Kidney glomerular epithelial cell (primary cell): ENCODE results near the gene ZC3H10.

ENCODE experiments used
- DNase-seq: peaks from one replicate; lab custom pipeline; 2025; lab: John Stamatoyannopoulos, UW

ZC3H10 gene

DNA sequence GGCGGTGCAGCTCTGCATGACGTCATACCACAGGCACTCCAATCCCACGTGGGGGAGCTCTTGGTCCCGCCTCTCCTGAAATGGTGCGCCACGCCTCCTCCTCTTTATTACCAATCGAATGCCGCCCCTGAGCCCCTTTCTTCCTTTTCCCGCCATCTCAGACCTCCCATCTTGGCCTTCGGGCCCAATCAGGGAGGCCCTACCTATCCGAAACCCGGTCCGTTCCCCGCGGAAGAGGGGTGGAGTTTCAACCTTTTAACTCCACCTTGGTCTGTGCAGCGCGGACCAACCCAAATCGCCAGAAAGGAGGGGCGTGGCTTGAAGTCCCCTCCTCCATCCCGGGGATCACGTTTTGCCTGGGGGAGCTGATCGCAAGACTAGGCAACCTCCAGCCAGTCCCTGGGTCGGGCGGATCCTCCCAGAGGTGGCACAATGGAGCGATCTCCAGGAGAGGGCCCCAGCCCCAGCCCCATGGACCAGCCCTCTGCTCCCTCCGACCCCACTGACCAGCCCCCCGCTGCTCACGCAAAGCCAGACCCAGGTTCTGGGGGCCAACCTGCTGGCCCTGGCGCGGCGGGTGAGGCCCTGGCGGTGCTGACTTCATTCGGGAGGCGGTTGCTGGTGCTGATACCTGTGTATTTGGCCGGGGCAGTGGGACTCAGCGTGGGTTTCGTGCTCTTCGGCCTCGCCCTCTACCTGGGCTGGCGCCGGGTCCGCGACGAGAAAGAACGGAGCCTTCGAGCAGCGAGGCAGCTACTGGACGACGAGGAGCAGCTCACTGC, 10.0 kb downstream of the ZC3H10 start, which contains the start of gene ESYT1:
ESYT1 (plus strand) TSS at position 380 of the 782 bp plus-strand sequence; CDS start at position 433, 53 bp downstream.
- DNase-seq: peak; percentile 98

DNA sequence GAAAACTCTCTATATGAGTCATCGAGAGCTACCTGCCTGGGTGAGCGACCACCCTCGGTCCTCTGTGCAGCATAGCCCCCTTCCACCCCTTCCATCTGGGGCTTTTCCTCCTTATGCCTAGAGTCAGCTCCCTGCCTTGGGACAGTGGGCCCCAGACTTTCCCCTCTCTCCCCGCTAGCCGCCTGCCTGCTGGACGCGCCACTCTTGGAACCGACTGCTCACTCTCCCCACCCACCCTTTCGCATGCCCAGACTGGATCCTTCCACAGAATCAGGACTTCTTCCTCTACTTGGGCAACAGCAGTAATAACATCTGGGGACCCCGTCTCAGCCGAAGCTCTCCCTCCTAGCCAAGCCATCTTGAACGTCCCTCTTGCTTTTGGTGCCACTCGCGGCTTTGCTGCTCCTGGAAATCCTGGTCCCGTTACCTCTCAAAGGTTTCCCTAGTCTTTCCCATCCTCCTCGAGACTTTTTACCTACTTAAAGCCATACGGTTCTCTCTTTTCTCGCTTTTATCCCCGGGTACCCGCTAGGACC, 10.7 kb downstream of the ZC3H10 start:
- DNase-seq: peak; percentile 27

DNA sequence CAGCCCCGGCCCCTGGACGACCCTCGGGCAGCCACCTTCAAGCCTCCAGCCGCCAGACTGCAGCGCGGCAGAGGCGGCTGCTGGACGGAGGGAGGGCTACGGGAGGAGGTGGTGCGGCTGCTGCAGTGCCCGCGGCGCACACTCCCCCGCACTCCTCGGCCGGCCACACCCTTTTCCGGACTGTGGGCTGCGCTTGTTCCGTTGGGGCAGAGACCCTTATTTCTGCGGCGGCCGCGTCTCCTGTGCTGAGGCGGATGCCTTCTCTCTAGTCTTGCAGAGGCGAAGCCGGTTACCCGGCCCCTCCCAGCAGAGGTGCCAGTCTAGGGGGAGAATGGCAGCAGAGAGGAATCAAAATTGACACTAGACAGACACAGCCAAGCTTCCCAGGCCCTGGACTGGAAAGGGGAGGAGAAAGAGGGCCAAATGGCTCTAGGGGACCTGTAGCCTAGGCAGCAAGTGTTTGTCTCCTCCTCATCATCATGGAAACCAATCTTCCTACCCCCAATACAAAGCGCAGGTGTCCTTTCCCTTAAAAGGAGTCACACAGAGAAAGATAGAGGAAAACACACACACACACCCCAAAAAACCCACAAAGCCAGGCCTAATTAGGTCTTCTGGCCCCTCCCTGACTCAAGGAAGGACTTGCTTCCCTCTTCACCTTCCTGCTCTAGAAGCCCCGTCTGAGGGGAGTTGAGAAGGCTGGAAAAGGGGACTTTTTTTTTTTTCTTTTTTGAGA, 11.3 kb downstream of the ZC3H10 start:
- peak; percentile 66 for DNase-seq

DNA sequence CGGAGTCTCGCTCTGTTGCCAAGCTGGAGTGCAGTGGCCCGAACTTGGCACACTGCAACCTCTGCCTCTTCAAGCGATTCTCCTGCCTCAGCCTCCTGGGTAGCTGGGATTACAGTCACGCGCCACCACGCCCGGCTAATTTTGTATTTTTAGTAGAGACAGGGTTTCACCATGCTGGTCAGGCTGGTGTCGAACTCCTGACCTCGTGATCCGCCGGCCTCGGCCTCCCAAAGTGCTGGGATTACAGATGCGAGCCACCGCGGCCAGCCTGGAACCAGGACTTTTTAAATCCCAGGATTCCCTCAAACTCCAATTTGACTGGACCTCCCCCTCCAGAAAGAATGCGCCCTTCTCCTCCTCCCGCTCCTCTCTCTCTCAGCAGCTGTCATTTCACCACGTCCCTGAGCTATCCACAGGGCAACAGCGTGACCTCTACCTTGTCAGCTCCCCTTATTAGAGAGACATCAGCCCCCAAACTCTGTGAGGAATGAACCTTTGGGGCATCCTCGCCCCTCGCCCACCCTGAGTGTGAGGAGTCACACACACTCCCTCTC, 12.0 kb downstream of the ZC3H10 start:
- no peak for DNase-seq

DNA sequence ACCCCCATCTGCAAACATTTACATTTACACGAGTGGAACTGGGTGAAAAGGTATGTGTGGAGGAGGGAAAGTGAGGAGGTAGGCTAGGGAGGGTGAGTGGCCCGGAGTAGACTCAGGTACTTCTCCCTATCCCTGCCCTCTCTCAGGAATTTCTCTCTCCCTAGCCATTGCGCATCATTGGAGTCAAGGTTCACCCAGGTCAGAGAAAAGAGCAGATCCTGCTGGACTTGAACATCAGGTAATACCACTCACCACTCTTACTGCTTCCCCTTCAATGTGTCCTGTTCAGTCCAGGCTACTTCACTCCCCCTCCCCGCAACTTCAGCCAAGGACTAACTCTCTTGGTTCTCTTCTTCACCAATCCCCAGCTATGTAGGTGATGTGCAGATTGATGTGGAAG, 12.8 kb downstream of the ZC3H10 start:
- no peak for DNase-seq

DNA sequence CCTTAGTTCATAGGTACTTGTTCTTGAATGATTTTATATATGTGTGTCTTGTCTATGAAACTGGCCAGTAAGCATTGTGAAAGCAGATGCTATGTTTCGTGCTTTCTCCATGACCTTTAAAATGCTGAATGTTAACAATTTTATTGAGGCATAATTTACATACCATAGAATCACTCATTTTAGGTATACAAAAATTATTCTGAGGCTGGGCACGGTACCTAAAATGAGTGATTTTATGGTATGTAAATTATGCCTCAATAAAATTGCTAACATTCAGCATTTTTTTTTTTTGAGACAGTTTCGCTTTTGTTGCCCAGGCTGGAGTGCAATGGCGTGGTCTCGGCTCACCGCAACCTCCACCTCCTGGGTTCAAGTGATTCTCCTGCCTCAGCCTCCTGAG, 16.8 kb downstream of the ZC3H10 start:
- DNase-seq: no peak

DNA sequence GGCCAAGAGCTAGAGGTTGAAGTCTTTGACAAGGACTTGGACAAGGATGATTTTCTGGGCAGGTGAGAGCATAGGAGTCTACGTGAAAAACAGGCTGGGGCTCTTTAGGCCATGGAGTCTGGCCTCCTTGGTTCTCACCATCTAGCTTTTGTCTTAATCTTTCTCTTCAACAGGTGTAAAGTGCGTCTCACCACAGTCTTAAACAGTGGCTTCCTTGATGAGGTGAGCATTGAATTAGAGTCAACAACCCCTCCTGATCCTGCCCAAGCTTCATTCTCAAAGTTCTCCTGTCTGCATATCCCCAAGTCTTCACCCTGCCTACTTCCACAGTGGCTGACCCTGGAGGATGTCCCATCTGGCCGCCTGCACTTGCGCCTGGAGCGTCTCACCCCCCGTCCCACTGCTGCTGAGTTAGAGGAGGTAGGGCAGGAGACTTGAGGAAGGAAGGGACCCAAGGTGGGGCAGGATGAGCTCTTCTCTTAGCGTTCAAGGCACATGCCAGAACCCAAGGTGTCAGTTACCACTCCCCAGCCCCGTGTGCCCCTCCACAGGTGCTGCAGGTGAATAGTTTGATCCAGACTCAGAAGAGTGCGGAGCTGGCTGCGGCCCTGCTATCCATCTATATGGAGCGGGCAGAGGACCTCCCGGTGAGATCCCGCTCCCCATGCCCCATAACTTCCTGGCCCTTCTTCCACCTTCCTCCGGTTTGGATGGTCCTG, 19.9 kb downstream of the ZC3H10 start:
- DNase-seq: no peak

DNA sequence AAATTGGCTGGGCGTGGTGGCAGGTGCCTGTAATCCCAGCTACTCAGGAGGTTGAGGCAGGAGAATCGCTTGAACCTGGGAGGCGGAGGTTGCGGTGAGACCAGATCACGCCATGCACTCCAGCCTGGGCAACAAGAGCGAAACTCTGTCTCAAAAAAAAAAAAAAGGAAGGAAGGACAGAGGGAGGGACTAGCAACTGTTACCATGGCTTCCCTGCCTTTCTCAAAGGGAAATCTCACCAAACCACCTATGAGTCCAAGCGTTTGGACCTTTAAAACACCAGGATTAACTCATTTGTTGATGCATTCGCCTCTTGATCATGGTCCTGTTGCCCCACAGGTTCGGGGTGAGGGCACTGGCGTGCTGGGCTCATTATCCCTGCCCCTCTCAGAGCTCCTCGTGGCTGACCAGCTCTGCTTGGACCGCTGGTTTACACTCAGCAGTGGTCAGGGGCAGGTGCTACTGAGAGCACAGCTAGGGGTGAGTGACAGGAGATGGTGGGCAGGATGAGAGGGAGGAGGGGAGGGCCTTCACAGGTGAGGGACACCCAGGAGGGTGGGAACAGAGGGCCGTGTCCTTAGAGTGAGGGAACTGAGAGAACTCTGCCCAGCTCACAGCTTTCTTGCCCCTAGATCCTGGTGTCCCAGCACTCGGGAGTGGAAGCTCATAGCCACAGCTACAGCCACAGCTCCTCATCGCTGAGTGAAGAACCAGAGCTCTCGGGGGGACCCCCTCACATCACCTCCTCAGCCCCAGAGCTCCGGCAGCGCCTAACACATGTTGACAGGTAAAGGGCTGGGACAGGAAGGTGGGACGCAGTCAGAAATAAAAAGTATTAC, 24.1 kb downstream of the ZC3H10 start:
- DNase-seq: no peak

DNA sequence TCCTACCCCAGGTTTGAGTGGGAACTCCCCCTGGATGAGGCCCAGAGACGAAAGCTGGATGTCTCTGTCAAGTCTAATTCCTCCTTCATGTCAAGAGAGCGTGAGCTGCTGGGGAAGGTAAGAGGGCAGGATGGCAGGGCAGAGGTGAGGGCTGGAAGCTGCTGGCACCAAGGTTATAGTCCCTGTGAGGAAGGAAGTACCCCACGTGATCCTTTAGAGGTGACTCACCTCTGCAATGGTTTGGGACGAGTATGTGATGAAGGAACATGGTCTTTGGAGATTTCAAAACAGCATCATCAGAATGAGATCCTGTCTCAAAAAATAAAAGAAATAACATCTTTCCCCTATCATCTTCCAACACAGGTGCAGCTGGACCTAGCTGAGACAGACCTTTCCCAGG, 25.2 kb downstream of the ZC3H10 start:
- no peak for DNase-seq

DNA sequence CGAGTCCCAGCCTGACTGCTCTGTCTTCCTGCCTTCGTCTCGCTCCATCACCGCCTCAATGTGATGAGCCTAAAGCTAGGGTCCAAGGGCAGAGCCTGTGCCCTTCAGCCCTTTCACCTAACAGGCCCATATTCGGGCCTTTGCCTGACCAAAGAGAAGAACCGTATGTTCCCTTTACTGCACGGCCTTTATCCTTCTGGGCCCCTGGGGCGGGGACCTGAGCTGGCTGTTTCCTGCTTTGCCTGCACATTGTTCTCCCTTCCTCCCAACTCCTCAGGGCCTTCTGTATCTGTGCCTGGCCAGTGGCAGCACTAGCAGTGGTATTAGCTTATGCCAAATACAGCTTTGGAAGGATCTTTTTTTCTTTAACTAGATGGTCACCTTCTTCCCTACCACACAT, 25.8 kb downstream of the ZC3H10 start:
- DNase-seq: no peak

DNA sequence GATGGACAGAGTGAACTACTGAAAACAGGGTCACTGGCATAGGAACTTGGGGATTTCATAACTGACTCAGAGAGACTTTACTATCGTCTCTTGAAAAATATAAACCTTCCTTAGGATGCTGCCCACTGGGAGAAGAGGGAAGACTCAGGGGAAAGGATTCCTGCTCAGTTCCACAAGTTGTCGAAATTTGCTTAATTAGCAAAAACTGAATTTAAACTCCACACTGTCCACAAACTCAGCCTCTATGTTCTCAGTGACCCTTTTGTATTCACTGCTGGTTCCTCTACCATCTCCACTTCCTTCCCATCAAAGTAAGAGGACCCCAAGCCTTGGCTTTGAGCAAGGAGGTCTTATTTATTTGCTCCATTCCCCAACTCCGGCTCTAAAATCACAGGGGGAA, 27.2 kb downstream of the ZC3H10 start:
- no peak for DNase-seq

DNA sequence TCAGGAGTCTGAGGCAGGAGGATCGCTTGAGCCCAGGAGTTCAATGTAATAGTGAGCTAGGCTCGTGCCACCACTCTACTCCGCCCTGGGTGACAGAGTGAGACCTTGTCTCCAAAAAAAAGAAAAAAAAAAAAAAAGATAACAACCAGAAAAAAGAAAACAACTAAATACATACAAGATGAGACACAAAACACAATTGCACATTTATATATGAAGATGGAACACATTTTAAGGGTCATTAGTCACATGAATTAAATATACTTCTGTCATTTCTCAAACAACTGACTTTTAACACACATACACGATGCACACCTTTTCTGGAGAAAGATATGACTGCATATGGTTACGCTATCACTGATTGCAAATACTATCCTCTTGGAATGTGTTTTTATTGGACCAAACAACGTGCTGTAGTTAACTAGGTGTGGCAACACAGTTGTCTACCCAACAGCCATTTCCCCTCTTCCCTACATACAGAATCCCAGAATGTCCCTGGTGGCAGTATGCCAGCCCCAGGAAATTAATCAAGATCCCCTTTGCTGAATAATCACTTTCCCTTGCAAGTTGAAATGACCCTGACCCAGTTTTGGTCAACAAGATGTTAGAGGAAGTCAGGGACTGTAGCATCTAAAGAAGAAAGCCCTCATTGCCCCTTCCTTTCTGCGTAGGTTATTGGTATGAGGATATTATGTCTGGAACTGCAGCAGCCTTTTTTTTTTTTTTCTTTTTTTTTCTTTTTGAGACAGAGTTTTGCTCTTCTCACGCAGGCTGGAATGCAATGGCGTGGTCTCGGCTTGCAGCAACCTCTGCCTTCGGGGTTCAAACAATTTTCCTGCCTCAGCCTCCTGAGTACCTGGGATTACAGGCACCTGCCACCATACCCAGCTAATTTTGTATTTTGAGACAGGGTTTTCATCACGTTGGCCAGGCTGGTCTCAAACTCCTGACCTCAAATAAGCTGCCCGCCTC, 28.7 kb downstream of the ZC3H10 start:
- no peak for DNase-seq

DNA sequence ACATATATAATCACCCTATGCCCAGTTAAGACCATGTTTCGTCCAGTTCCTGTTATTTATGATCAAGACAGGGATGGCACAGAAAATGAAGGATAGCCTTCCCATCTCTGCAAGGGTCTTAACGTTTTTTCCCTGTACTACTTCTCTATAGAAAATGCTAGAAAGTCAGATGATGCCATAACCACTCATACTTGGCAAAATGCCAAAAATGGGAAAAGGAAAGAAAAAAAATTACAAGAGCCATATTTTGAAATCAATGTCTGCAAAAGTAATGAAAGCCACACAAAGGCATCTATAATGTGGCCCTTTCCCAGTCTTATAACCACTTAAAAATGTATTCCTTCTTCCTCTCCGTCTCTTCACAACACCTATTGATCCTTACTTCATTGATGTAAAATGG, 32.5 kb downstream of the ZC3H10 start:
- peak; percentile 43 for DNase-seq

DNA sequence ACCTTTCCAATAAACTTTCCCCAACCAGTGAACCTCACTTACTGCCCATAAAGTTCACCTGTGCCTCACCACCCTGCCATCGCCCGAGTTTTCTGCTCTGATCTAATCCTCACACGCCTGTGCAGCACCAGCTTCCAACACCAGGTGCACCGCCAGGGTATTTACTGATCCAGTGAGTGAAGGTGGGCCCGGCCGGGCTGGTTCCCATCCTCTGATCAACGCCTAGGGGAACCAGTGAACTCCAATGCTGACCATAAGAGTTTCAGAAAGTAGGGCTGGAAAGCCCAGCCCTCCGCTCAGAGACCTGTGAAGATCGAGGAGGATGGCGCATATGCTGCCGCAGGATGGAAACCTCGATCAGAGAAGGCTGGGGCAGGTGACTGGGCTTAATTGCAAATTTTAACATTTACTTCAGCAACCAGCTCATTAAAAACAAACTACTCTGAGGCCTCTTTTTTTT, 33.6 kb downstream of the ZC3H10 start:
- peak; percentile 67 for DNase-seq

DNA sequence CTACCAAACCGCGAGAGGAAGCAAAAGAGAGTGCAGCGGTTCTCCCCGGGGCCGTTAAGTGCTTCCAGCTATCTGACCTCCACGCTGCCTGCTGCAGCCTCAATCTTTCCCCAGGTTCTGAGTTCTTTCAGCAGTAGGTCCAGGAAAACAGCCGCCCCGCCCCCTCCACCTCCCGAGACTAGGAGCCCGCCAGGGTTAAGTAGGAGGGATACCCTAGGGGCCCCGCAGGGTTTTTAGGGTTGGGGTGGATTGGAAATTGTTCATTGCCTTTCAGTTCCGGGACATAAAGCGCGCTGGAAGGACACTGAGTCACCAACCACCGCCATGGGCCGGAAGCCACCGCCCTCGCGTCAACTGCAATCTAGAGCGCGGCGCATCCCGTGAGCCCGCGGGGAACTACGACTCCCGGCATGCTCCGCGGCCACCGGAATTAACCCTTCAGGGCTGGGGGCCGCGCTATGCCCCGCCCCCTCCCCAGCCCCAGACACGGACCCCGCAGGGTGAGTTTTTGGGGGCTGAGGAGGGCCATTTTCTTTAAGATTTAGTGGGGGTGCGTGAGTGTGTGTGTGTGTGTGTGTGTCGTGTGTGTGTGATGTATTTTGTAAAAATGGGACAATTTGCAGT, 34.2 kb downstream of the ZC3H10 start, which contains the start of gene MYL6B:
MYL6B (plus strand) TSS at position 456 of the 624 bp plus-strand sequence. CDS start 1,332 bp downstream, outside the sequence.
- peak; percentile 89 for DNase-seq

DNA sequence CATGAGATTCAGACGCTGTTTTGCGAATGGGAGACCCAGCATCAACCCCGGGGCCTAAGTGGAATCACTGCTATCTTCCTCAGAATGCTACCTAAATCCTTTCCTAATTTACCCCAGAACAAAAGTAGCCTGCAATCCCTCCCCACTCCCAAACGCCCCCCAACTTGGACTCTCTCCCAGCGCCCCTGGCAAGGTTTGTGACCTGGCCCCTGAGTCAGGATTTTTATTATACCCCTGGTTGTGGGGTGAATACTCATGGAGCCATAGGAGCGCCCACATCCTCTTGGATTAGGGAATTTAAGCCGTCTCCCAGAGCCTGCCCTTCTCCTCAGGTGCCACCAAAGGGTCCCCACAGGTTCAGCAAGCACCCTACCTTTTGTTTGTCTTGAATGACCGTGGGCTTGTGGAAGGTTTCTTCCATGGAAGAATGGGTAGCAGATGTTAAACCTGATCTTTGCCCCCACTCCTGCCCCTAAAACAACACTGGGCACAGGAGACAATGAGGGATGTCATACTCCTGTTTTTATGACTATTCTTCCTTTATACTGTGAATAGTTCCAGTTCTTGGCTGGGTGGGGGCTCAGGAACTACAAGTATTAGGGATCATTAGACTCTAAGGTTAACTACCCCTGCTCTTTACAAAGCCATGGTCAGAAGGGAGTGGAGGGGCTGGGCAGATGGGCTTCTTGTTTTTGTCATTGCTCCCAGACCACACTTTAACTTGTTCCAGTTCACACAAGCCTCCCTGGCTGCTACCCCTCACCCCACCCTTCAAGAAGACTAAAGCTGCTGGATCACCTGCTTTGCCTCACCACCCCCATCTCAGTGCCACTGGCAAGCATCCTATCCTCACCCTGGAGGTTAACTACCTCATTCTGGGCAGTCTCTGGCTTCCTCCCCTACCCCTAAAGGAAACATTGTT, 35.0 kb downstream of the ZC3H10 start:
- no peak for DNase-seq

DNA sequence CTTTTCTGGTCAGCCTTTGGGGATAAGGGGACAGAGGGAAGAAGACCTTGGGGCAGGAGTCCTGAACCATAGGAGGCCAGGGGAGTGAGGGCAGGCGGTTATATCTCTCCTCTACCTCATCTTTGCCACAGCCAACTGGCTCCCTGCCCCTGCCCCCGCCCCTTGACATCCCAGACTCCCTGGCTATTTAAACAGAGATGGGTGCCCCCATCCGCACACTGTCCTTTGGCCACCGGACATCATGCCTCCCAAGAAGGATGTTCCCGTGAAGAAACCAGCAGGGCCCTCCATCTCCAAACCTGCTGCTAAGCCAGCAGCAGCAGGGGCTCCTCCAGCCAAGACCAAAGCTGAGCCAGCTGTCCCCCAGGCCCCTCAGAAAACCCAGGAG, 35.6 kb downstream of the ZC3H10 start:
- no peak for DNase-seq

DNA sequence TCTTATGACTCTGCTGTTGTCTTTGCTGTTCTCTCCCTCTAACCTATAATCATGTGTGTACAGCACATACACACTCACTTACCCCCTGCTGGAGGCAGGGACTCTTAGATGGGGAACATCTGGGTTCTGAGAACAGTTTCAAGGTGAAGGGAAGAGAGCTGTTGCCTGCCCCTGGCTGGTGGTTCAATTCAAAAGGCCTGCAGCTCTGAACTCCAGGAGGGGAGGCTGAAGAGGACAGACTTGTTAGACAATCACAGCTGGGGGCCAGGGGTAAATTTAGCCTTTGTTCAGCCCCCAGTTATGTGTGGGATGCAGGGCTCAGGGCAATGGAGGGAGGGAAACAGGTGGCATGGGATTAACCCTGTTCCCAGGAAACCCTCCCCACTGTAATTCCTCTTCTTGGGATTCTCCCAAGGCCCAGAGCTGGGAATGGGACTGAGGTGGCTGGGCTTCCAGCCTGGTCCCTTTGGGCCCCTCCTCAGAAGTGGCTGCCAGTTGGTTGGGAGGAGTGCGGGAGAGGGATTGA, 36.2 kb downstream of the ZC3H10 start:
- no peak for DNase-seq
